Measurements from ENCODE around the gene NPAS2.

- no peak for TF ChIP-seq CTCF (conservative IDR thresholded peaks at IDR 0.05; ENCODE audit: low read length)
- no peak for TF ChIP-seq EZH2phosphoT487 (IDR thresholded peaks at IDR 0.05; ENCODE audit: borderline replicate concordance)
Observed at GRCh38 chr2:100855606-100856005, 35.7 kb downstream of the NPAS2 start.

All from Loucy (cell line).